GM19328 (cell line): ENCODE data around the gene ABCG5.

Experiments
- ATAC-seq: cut with Tn5 transposase; IDR thresholded peaks from one replicate; pipeline ENCODE4 v1.9.1; 2021; ENCODE audit warnings: mild to moderate bottlenecking, moderate library complexity; ENCODE audit not compliant: unreplicated experiment

ABCG5 gene

GRCh38 chr2:43810888-43811287 is 27.8 kb downstream of the ABCG5 start:
- ATAC-seq, result no peak

DNA sequence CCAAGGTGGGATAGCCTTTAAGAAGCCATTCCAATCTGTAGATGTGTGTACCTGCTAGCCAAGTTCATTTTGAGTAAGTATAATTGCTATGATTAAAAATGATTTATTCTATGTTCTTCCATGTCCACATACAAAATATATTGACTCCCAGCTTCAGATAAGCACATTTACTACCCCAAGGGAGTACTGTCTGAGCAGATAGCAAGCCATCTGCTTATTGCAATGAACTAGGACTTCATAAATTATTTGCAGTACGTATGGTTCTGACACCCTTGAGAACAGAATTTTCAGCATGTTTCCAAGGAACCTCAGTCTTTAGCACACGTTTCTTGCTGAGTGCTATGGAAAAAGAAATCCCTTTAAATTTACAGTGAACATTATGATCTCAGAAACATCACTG is 28.2 kb downstream of the ABCG5 start:
- ATAC-seq, result no peak

DNA sequence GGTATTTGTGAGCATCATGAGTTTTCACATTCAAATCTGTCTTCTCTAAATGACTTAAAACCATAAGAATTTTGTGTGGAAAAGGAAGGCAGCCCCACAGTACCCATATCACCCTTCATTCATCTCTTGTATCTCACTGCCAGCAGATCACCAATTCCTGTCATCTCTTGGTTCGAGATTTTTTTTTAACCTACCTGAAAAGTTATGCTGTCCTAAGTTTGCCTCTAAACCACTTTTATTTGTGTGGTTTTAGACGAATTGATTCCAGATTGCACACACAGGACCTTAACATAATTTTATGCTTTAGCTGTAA is 32.0 kb downstream of the ABCG5 start:
- no peak for ATAC-seq

DNA sequence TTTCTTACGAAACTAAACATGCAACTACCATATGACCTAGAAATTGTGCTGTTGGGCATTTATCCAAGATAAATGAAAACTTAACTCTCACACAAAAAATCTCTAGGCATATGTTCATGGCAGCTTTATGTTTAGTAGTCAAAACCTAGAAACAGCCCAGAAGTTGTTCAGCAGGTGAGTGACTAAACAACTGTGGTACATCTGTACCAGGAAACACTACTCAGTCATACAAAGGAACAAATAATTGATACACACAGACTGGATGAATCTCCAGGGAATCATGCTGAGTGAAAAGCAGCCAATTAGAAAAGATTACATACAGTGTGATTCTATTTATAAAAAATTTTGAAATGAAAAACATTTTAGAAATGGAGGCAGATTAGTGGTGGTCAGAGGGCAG is 35.5 kb downstream of the ABCG5 start:
- no peak for ATAC-seq

- ATAC-seq, result no peak
These were observed 36.5 kb downstream of the ABCG5 start for GRCh38 chr2:43802135-43802534.

GRCh38 chr2:43800894-43801293 is 37.7 kb downstream of the ABCG5 start:
- ATAC-seq, result no peak

DNA sequence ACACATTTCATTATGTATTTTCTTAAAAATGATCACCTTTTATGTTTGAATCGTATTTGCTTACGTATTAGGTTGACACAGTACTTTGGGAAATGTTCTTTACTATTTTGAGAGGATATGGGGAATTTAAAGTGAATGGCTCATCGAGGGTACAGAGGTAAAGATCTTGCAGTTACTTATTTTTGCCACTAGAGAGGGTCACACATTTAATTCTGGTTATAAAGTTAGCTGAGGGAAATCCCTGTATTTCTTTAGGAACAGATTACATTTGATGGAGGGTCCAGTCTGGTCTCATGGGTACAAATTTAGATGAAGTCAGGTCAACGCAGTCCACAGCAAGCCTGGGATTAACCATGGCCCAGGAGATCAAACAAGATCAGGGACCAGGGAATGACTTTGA is 40.3 kb downstream of the ABCG5 start:
- ATAC-seq, result no peak

- ATAC-seq, result no peak
These were observed 42.4 kb downstream of the ABCG5 start for GRCh38 chr2:43796206-43796605.

- ATAC-seq, result no peak
These were observed 43.7 kb downstream of the ABCG5 start for GRCh38 chr2:43794956-43795355.

- no peak for ATAC-seq
These were observed 46.0 kb downstream of the ABCG5 start for GRCh38 chr2:43792653-43793052.

GRCh38 chr2:43791035-43791765 is 47.4 kb downstream of the ABCG5 start:
- no peak for ATAC-seq

GRCh38 chr2:43790147-43790546 is 48.5 kb downstream of the ABCG5 start:
- no peak for ATAC-seq

GRCh38 chr2:43788646-43789045 is 50.0 kb downstream of the ABCG5 start:
- ATAC-seq, result no peak

DNA sequence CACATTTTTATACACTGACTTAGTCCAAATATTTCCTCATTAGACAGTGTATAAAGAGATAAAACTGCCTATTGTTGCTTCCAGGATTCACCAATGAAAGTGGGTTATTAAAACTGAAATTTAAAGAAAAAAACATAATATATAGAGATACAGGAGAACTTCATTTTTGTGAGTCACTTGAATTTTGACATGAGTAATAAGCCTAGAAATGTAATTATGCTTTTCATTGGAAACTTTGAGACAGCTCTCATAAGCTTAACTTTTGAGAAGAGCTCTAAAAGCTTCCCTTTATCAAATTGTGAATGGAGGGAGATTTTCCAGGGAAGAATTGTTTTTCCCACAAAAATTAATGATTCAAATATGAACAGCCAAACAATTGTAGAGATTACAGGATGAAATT is 50.7 kb downstream of the ABCG5 start:
- no peak for ATAC-seq

DNA sequence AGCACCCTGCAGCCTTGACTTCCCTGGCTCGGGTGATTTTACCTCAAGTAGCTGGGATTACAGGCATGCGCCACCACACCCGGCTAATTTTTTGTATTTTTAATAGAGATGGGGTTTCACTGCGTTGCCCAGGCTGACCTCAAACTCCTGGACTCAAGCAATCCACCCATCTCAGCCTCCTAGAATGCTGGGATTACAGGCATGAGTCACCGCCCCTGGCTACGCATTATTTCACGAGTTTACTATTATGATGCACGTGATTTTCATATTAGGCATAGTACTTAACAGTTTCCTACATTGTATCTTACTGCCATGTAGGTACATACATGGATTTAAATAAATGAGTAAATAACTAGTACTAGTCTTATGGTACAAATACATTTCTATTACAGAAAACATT is 60.4 kb downstream of the ABCG5 start:
- ATAC-seq, result no peak

DNA sequence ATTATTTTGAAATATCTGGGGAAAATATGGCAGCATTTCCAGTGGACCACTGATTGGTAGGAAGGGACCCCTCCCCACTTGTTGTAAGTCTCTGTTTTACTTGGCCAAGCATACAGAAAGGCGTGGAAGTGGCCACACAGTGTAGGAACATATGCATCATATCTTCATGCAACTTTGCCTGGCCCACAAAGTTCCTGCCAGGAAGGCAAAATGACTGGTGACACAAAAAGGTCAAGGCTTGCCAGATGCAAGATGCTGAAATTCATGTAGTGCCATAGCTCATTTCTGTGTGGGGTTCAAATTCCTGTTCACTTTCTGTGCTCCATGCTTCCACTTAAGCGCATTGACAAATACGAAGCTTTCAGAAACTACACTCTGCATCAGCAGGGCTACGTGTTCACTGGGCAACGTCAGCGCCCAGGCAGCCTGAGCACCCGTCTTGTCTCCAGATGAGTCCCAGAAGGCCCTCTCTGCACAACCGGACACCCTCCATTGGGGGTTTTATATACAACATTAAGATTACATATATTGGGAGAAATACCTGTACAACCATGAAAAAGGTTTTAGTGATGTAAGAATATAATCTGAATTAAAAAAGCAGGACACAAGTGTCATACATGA is 61.2 kb downstream of the ABCG5 start:
- ATAC-seq, result no peak

- ATAC-seq, result no peak
These were observed 62.3 kb downstream of the ABCG5 start for GRCh38 chr2:43776324-43776723.

DNA sequence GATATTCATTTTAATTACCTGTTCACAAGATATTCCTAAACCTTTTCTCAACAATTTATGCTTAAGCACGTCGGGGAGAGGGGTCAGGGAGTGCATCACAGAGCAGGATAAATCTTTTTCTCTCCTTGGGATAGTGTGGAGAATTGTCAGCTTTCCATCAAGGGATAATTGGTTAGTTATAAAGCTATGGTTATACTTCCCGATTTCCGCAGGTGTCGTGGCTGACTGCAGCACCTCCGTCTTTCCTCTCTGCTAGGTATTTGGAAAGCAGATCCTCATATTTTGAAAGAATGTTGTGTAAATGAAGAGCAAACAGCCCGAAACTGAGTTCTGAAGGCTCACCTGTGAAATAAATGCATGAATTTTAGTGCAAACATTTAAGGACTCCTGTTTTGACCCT is 64.0 kb downstream of the ABCG5 start:
- no peak for ATAC-seq

- ATAC-seq, result peak; percentile 95
These were observed 64.6 kb downstream of the ABCG5 start, which contains the start of gene DYNC2LI1 for GRCh38 chr2:43773876-43774613. Gene DYNC2LI1, plus strand, starts transcription at chr2:43774039. Its CDS starts 100 bp downstream, at chr2:43774139.

DNA sequence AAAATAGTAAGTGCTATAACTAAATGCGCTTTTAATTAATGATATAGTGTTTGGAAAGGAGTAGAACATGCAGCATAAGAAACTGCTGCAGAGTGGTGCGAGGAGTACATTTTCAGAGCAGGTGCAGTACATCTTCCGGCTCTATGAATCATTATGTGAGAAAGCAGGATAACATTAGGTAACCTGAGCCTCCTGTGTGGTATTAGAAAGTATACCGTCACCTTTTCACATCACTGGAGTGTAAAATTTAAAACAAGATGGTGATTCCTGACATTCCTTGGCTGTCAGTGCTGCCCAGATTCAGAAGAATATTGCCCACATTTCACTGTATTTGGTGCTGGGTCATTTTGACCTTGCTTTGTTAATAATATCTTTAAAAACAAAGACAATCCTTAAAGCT is 72.6 kb downstream of the ABCG5 start:
- ATAC-seq, result no peak

DNA sequence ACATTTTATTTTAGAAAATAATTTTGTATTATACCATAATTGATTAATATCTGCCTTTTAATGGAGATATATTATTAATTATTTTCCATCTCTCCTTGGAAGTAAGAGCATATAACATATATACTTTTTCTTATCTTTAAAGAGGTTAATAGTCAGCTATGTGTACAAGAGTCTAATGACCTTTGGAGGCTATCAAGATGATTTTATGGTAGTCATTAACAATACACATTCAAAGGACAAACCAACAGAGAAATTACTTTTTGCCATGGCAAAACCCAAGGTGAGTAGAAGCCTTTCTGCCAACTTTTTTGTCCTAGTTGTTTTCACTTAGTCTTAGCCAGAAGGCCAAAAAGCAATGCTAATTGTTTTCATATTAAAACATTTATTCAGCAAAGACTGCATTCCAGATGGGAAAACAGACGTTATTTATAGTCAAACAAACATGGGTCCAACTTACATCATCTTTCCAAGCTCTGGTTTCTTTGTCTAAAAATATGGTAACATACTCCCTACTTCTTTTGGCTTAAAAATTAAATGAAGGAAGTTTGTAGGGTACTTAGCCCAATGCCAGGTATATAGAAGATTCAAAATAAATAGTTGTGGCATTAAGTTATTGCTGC is 74.4 kb downstream of the ABCG5 start:
- ATAC-seq, result no peak

GRCh38 chr2:43763091-43763490 is 75.5 kb downstream of the ABCG5 start:
- ATAC-seq, result no peak
